Lung (tissue), 12 donors: ENCODE results near the gene WWC2. TPM values are rescaled to one million over a fixed set of nuclear protein-coding genes. Genes with fewer than 3 reads are reported as not detected.

Source experiments
- ATAC-seq: fragments of 200-7000 bp; cut with Tn5 transposase; one replicate; pipeline ENCODE4 v1.9.1; 2020; ENCODE audit warnings: moderate number of reproducible peaks; ENCODE audit not compliant: insufficient read depth, low FRiP score
- DNase-seq, 3 donors: peaks; one replicate each; pipeline ENCODE4 v3.0.0-alpha.2; 2013 to 2017
- H3K27ac ChIP-seq, 2 donors: one replicate each; pipeline ENCODE4 v1.5.1; 2013; ENCODE audit warnings: mild to moderate bottlenecking in 2 of 2, moderate library complexity in 2 of 2, control low read depth in 1 of 2, inconsistent platforms in 1 of 2, low read depth in 1 of 2, low read length in 1 of 2
- H3K27me3 ChIP-seq, 3 donors: one replicate each; pipeline ENCODE4 v1.5.1; 2013; ENCODE audit warnings: low read length in 2 of 3; ENCODE audit not compliant: control insufficient read depth in 3 of 3, insufficient read depth in 3 of 3
- H3K36me3 ChIP-seq, 4 donors: one replicate each; pipeline ENCODE4 v1.5.1; 2013; ENCODE audit warnings: low read length in 4 of 4, mild to moderate bottlenecking in 1 of 4, moderate library complexity in 1 of 4; ENCODE audit not compliant: control insufficient read depth in 4 of 4, insufficient read depth in 4 of 4
- H3K4me1 ChIP-seq, 5 donors: one replicate each; pipeline ENCODE4 v1.5.1; 2013; ENCODE audit warnings: low read length in 5 of 5, mild to moderate bottlenecking in 2 of 5, moderate library complexity in 1 of 5; ENCODE audit not compliant: control insufficient read depth in 5 of 5, insufficient read depth in 5 of 5
- H3K4me3 ChIP-seq: one replicate; pipeline ENCODE4 v1.5.1; 2013; ENCODE audit warnings: mild to moderate bottlenecking, control low read depth, moderate library complexity
- H3K9ac ChIP-seq, 2 donors: one replicate each; pipeline ENCODE4 v1.5.1; 2013; ENCODE audit warnings: low read length in 2 of 2, control low read depth in 1 of 2; ENCODE audit not compliant: insufficient read depth in 1 of 2
- H3K9me3 ChIP-seq, 4 donors: one replicate each; pipeline ENCODE4 v1.5.1; 2013; ENCODE audit warnings: low read length in 3 of 4, mild to moderate bottlenecking in 1 of 4, moderate library complexity in 1 of 4; ENCODE audit not compliant: control insufficient read depth in 4 of 4, insufficient read depth in 3 of 4
- CTCF ChIP-seq: IDR thresholded peaks from 2 replicates; pipeline ENCODE4 v1.5.1; 2012; ENCODE audit warnings: mild to moderate bottlenecking; ENCODE audit errors: control extremely low read depth, extremely low read depth
- WGBS, 2 donors: extraction: QIAGEN DNeasy Blood & Tissue Kit; methylation state at CpG; one replicate each; pipeline ENCODE4 v1.1.7; 2013; 5-methylcytosine and 5-hydroxymethylcytosine counted together
- polyA plus RNA-seq, 2 donors: library from polyadenylated mRNA; stranded (reverse); fragments of 200-250 nt; gene quantifications; one replicate each; pipeline ENCODE4 v1.2.1, GENCODE V29; 2013
- total RNA-seq, 2 donors: library from RNA; depleted of rRNA in 1 of 2; stranded (reverse); fragments of >200 nt in 1 of 2; gene quantifications; one replicate each; pipeline ENCODE4 v1.2.1, GENCODE V29; 2014 to 2021
- donor health status: control.
- donor health status: control.
- donor health status: Bipolar disorder and iron deficiency.
- donor health status: healthy.
- donor health status: DM: yes; HTN: yes; CAD: no.

WWC2 gene
- total and polyA plus RNA-seq, 4 donors: 15.6 to 124 (median 45.2) TPM

GRCh38 chr4:183261953-183262775 is 163.1 kb downstream of the WWC2 start:
- no peaks in the 10 kb centered on the region for H3K9me3 ChIP-seq
- peak overlapping the region in 1 of 2 donors; percentile 36 for H3K9ac ChIP-seq
- ATAC-seq (peak; percentile 85), DNase-seq (peak; percentile 79 to 80 (median 79))
- peak; percentile 68 for TF ChIP-seq CTCF
- H3K27ac ChIP-seq: peak overlapping the region in 1 of 2 donors; percentile 79
- no peaks in the 10 kb centered on the region for H3K4me1 ChIP-seq
- no peak overlapping the region for H3K4me3 ChIP-seq
- no peaks in the 10 kb centered on the region for H3K27me3 ChIP-seq
- H3K36me3 ChIP-seq: peaks cover 8 to 28% (median 18%) of the 10 kb centered on the region in 4 donors
- 15 to 17% methylated on average over 7 of the region's 7 CpGs for WGBS, 2 donors

DNA sequence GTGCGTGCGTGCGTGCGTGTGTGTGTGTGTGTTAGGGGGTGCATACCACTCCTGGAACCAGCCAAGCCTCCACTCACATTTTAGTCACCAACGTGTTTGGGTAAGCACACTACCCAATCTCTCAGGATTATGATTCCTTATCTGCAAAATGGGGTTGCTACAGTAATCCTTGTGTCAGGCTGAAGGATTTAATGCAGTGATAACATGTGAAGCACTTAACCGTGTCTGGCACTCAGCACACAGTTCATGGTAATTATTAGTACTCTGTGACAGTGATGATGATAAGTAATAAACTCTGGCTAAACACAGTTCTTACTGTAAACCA is 163.7 kb downstream of the WWC2 start:
- Histone ChIP-seq H3K27ac (peak overlapping the region in 1 of 2 donors; percentile 1), H3K36me3 (peaks cover 7 to 32% (median 20%) of the 10 kb centered on the region in 4 donors), H3K4me3 (no peak overlapping the region), H3K9ac (no peak overlapping the region), H3K9me3 (no peaks in the 10 kb centered on the region), H3K27me3 (no peaks in the 10 kb centered on the region), H3K4me1 (no peaks in the 10 kb centered on the region)
- no peak for ATAC-seq
- DNase-seq: no peak
- no peak for TF ChIP-seq CTCF
- WGBS, 2 donors: 45 to 56% methylated on average over 6 of the region's 6 CpGs

DNA sequence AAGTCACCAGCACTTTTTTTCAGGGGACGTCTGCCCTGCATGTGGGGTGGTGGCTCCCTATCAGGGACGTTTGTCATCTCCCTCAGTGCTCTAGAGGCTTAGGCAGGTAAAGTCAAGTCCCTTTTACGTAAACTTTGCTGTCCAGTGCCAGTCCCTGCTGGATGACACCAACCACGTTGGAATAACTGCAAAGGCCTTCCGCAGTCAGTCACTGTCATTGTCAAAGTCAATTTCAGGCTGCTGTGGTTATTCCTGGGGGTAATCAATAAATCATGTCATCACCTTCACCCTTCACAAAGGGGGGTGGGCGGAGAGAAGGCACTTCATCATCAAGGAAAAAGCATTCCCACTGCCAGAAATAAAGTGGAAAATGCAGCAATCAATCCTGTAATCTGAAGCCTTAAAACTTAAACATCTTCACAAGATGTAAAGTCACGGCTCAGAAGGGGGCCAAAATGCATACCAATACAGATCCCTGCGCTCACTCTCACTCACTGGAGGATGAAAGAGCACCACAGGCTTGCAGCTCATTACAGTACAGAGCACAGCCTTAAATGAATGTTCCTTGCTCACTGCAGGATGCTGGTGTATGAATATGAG is 164.8 kb downstream of the WWC2 start:
- 85% methylated on average over 8 of the region's 8 CpGs for WGBS, 2 donors

More for the DNA sequence above, 164.8 kb downstream of the WWC2 start:
- no peak for DNase-seq
- H3K4me3 ChIP-seq: no peak overlapping the region
- H3K9me3 ChIP-seq: no peaks in the 10 kb centered on the region
- no peak overlapping the region for H3K9ac ChIP-seq
- H3K36me3 ChIP-seq: peaks cover 8 to 30% (median 23%) of the 10 kb centered on the region in 4 donors
- H3K4me1 ChIP-seq: no peaks in the 10 kb centered on the region
- ATAC-seq: no peak
- no peak for TF ChIP-seq CTCF
- no peak overlapping the region for H3K27ac ChIP-seq
- no peaks in the 10 kb centered on the region for H3K27me3 ChIP-seq
